GM18907 (cell line): ENCODE measurements around the gene CLMP.
"Not testable (repeated sequence)": the region's sequence is repeated elsewhere in the genome, so short reads cannot be mapped to it uniquely, and the experiment has no call there.

ENCODE experiments used
- ATAC-seq: cut with Tn5 transposase; IDR thresholded peaks from one replicate; pipeline ENCODE4 v1.9.1; 2021; ENCODE audit warnings: mild to moderate bottlenecking, moderate library complexity; ENCODE audit not compliant: unreplicated experiment

Gene CLMP

GRCh38 chr11:123144707-123145106 lies 50.3 kb downstream of the CLMP start:
- no peak for ATAC-seq

- ATAC-seq = no peak
Observed at GRCh38 chr11:123143921-123144320, 51.1 kb downstream of the CLMP start.

GRCh38 chr11:123143476-123143875 lies 51.6 kb downstream of the CLMP start:
- no peak for ATAC-seq

GRCh38 chr11:123139206-123139605 lies 55.8 kb downstream of the CLMP start:
- no peak for ATAC-seq

GRCh38 chr11:123137431-123138224 lies 57.4 kb downstream of the CLMP start:
- ATAC-seq = no peak

- no peak for ATAC-seq
Observed at GRCh38 chr11:123135863-123136446, 59.1 kb downstream of the CLMP start.

- ATAC-seq = no peak
Observed at GRCh38 chr11:123132881-123133280, 62.2 kb downstream of the CLMP start.

- ATAC-seq = not testable (repeated sequence)
Observed at GRCh38 chr11:123132034-123132766, 62.8 kb downstream of the CLMP start.

GRCh38 chr11:123129920-123130319 lies 65.1 kb downstream of the CLMP start:
- ATAC-seq = no peak

- ATAC-seq = no peak
Observed at GRCh38 chr11:123125169-123125568, 69.9 kb downstream of the CLMP start.

GRCh38 chr11:123122852-123123251 lies 72.2 kb downstream of the CLMP start:
- ATAC-seq = no peak

- no peak for ATAC-seq
Observed at GRCh38 chr11:123122341-123122740, 72.7 kb downstream of the CLMP start.

GRCh38 chr11:123116486-123116885 lies 78.6 kb downstream of the CLMP start:
- no peak for ATAC-seq

- ATAC-seq = no peak
Observed at GRCh38 chr11:123111465-123111864, 83.6 kb downstream of the CLMP start.

- no peak for ATAC-seq
Observed at GRCh38 chr11:123110397-123110796, 84.7 kb downstream of the CLMP start.

GRCh38 chr11:123107945-123108495 lies 87.0 kb downstream of the CLMP start:
- no peak for ATAC-seq

GRCh38 chr11:123104697-123105096 lies 90.4 kb downstream of the CLMP start:
- no peak for ATAC-seq

- no peak for ATAC-seq
Observed at GRCh38 chr11:123103326-123103980, 91.6 kb downstream of the CLMP start.

GRCh38 chr11:123100379-123101085 lies 94.5 kb downstream of the CLMP start:
- ATAC-seq = no peak

GRCh38 chr11:123098990-123099389 lies 96.1 kb downstream of the CLMP start:
- ATAC-seq = no peak
